GM12865 (cell line): ENCODE data around the gene ERP27.

ENCODE experiments used
- DNase-seq: peaks from one replicate; pipeline ENCODE4 v3.0.0; 2010; ENCODE audit warnings: low read depth
- H3K4me3 ChIP-seq: 2 replicates; pipeline ENCODE4 v1.5.1; 2011; ENCODE audit warnings: mild to moderate bottlenecking, low read depth, low read length, control low read depth
- TF ChIP-seq, protein P1 (sequence below): IDR thresholded peaks from 2 replicates; pipeline ENCODE4 v1.5.1; 2011; ENCODE audit warnings: low read length, control low read depth, low read depth, inconsistent platforms; ENCODE audit not compliant: insufficient read depth; ENCODE audit errors: missing control alignments

ERP27 gene

DNA sequence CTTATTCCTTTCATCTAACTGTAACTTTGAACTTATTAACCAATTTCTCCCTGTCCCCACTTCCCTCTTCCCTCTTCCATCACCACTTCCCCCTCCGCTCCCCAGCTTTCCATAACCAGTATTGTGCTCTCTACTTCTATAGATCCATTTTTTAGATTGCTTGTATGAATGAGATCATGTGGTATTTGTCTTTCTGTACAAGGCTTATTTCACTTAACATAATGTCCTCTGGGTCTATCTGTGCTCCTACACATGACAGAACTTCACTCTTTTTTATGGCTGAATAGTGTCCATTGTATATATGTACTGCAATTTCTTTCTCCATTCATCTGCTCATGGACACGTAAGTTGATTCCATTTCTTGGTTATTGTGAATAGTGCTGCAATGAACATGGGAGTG, 14.4 kb downstream of the ERP27 start:
- TF ChIP-seq, protein P1, sequence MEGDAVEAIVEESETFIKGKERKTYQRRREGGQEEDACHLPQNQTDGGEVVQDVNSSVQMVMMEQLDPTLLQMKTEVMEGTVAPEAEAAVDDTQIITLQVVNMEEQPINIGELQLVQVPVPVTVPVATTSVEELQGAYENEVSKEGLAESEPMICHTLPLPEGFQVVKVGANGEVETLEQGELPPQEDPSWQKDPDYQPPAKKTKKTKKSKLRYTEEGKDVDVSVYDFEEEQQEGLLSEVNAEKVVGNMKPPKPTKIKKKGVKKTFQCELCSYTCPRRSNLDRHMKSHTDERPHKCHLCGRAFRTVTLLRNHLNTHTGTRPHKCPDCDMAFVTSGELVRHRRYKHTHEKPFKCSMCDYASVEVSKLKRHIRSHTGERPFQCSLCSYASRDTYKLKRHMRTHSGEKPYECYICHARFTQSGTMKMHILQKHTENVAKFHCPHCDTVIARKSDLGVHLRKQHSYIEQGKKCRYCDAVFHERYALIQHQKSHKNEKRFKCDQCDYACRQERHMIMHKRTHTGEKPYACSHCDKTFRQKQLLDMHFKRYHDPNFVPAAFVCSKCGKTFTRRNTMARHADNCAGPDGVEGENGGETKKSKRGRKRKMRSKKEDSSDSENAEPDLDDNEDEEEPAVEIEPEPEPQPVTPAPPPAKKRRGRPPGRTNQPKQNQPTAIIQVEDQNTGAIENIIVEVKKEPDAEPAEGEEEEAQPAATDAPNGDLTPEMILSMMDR, result no peak

DNA sequence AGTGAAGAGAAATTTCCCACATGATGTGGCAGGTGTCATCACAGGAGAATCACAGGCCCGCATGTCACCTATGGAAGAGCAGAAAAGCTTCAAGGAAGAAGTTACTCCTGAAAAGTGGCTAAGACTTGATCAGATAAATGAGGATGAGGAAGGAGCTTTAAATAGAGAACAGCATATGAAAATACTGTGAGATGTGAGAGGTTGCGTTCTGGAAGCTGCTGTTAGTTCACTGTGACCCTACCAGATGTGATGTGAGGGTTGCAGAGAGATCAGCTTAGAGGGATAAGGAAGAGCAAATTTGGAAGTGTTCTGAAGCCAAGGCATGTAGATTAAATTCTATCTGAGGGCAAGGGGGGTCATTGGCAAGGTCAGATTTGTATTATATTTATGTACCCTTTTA, 17.1 kb downstream of the ERP27 start:
- H3K4me3 ChIP-seq, result no peak overlapping the region
- no peak for DNase-seq
- TF ChIP-seq, protein P1, result no peak

More for the DNA sequence above, 14.4 kb downstream of the ERP27 start:
- no peak overlapping the region for H3K4me3 ChIP-seq
- DNase-seq, result no peak

DNA sequence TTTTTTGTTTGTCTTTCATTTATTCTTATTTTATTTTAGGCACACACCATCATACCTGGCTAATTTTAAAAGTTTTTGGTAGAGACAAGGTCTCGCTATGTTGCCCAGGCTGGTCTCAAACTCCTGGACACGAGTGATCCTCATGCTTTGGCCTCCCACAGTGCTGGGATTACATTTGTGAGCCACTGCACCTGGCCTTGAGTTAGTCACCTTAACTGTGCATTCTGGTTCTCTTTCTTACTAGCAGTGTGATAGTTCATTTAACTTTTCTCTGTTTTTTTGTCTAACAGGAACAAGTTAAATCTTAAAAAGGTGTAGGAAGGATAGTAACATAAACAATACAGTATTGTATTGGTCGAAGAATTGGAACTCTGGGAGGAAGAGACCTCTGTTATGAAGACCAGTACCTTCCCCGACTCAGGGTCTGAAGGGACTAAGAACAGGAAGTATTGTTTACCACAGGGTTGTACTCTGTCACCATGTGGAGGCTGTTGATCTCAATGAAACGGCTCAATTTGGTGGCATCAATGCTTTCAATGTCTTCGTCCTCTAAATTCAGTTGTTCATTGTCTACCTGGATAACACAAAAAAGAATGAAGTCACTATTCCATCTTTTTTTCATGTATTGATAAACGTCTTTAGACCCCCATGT, 17.7 kb downstream of the ERP27 start:
- no peak overlapping the region for H3K4me3 ChIP-seq
- TF ChIP-seq, protein P1, result no peak
- no peak for DNase-seq

DNA sequence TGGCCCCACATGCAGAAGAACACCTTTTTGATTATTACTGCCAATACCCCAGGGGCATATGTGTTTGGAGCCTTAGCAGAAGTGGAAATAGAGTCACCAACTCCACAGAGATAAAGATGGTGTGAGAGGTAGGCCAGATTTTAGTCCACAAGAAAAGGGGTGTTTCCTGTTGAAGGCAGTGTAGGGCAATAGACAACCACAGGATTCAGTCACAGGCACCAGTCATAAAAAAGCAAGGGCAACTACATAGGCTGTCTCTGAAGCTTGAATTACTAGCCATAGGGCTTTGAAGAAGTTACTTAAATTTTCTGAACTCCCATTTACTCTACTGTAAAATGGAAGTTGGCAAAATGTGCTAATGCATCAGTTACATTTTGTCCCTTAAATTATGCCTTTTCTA, 18.9 kb downstream of the ERP27 start:
- TF ChIP-seq, protein P1, result no peak
- no peak overlapping the region for H3K4me3 ChIP-seq
- DNase-seq, result no peak

DNA sequence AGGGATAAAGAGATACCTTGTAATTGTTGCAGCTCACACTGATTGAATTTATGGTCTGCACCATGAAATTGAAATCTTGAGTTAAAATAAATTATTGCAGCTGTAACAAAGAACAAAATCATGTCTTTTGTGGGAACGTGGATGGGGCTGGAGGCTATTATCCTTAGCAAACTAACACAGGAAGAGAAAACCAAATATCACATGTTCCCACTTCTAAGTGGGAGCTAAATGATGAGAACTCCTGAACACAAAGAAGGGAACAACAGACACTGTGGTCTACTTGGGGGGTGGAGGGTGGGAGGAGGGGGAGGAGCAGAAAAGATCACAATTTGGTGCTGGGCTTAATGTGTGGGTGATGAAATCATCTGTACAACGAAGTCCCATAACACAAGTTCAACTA, 22.6 kb downstream of the ERP27 start:
- no peak overlapping the region for H3K4me3 ChIP-seq
- TF ChIP-seq, protein P1, result no peak
- DNase-seq, result no peak

DNA sequence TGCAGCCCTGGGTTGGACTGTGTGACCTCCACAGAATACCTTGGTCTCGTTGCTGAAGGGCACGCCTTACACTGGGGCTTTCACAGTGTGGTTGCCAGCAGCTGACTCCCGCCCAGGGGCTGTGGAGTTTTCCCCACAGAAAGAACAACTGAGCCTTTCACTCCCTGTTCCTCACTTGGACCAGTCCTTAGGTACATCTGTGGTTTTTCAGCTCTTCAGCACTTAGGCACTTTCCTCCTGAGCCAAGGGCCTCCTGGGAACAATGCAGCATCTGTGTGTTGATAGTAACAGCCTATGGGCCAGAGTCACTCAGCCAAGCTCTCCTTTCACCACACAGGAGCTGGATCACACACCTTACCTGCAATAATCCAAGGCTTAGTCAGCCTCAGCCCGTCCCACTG, 25.0 kb downstream of the ERP27 start:
- H3K4me3 ChIP-seq, result no peak overlapping the region
- no peak for DNase-seq
- TF ChIP-seq, protein P1, result no peak

DNA sequence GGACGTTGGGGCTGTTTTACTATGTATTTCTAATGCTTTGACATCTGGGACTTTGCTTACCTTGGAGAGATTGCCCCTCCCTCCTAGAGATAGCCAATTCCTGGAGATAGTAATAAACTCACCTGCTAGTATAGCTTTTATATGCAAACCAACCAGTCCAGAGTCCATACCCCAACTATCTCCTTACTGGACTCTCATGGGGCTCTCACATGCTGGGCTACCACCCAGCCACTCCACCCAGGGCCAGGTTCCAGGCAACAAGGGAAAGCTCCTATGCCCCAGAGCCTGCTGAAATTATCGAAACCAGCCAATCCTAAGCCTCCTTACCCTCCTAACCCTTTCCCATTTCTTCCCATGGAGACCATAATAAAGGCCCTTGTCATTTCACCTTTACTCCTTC, 27.2 kb downstream of the ERP27 start:
- no peak for DNase-seq
- H3K4me3 ChIP-seq, result no peak overlapping the region
- TF ChIP-seq, protein P1, result no peak
